IPS-NIHi11 (cell line): ENCODE measurements around the gene TNFRSF17.

Experiments used
- DNase-seq: peaks from one replicate; pipeline ENCODE4 v3.0.0; 2012; ENCODE audit warnings: mixed read lengths, low spot score

The TNFRSF17 gene

DNA sequence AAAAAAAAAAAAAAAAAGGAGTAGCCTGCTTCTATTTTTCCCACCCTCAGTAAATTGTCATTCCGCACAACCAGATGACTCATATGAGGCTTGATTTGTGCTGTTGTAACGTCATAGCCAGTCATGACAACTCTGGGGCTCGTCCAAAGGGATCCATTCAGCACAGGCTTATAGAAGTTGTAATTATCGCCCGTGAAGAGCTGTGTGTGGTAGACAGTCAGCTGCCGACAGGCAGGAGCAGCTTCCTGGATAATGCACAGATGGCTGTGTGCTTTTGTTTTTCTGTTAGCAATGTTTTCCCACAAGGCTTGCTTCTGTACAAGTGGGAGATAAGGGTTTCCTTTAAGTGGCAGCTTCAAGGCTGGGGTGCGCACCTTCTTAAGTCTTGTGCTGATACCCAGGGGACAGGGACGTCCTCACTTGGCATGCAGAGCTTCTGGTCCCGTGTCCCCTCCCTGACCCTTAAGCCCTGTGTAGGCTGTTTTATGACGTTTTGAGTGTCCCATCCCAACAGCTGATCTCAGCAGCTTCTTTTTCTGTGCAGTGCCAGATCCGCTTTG is 37.5 kb downstream of the TNFRSF17 start:
- no peak for DNase-seq

DNA sequence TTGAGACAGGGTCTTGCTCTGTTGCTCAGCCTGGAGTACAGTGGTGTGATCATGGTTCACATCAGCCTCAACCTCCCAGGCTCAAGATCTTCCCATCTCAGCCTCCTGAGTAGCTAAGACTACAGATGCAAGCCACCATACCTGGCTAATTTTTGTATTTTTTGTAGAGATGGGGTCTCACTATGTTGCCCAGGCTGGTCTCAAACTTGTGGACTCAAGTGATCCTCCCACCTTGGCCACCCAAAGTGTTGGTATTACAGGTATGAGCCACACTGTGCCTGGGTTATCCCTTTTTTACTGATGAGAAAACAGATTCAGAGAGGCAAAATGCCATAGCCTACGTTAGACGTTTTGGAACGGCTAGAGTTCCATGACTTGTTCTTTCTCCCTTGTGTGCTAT is 41.6 kb downstream of the TNFRSF17 start:
- DNase-seq: no peak

GRCh38 chr16:12009462-12009861 is 44.5 kb downstream of the TNFRSF17 start:
- DNase-seq: no peak

- no peak for DNase-seq
These were observed 44.9 kb downstream of the TNFRSF17 start for GRCh38 chr16:12009922-12010321.

DNA sequence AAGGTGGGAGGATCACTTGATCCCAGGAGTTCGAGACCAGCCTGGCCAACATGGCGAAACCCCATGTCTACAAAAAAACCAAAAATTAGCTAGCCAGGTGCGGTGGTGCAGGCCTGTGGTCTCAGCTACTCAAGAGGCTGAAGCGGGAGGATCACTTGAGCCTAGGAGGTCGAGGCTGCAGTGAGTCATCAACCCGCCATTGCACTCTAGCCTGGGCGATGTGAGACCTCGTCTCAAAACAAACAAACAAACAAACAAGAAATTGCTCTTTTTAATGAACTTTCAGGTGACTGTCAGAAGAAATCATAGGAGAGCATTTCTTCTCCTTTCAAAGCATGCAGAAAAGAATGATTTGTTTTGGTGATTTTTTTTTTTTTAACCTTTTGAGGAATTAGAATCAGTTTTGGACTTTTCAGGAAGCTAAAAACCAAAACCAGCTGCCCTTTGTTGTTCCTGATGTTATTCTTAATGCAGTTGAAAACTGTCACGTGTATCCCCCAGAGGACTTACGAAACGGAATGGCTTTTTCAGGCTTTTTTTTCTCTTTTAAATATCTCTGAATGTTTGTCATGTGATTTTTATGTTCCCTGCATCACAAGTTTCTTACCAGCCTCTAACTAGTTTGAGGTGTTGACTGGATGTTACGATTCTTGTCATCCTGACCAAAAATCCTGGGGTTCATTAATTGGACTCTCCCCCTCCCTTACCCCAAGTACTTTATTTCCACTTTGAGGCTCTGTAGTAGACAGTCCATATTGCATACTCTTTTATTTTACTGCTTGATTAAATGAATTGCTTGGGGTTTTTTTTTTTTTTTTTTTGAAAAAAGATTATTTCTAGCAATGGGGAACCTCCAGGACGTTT is 45.6 kb downstream of the TNFRSF17 start:
- no peak for DNase-seq

DNA sequence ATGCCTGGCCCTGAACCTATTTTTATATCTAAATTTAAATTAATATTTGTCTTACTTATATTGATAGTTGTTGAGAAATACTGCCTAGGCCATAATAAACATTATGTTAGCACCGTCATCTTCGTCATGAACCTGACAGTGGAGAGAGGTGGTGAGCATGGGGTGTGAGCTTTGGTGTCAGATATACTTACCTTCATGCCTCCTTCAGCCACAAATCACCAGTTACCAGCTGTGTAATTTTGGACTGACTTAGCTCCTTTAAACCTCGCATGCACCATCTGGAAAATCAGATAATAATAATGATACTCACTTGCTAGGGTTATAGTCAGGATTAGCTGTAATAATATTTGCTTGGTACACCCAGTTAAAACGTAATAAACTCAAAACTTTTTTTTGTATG is 46.6 kb downstream of the TNFRSF17 start:
- no peak for DNase-seq

DNA sequence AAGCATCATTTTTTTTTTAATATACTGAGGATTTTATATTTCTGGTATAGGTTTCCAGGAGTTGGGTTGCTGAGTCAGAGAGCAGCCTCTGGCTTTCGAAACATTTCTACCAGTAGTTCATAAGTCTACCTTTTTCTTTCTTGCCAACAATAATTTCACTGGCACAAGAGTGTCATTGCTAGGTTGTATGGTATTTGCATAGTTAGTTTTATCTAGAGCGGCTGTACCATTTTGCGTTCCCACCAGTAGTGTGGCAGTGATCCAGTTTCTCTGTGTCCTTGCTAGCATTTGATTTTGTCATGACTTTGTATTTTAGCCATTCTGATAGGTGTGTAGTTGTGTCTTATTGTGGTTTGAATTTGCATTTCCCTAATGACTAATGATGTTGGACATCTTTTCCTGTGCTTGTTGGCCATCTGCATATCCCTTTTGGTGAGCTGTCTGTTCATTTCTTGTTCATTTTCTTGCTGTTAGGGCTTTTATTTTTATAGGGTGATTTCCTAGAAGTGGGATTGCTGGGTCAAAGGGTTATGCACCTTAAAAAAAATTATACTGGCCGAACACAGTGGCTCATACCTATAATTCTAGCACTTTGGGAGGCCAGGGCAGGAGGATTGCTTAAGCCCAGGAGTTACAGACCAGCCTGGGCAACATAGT is 51.4 kb downstream of the TNFRSF17 start:
- DNase-seq: no peak

DNA sequence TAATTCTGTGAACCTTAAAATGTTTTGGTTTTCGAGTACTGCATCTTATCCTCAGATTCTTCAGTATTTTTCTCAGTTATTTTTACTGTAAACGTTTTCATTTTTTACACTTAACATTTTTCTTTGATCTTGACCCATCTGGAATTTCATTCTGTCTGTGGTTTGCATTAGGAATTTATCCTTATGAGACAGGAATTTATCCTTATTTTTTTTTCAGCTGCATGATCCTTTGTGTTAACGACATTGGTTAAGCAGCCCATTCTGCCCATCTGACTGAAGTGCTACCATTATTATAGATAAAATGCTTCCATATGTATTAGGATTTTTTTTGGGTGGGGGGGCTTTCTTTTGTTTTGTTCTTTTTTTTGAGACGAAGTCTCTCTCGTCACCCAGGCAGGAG is 52.5 kb downstream of the TNFRSF17 start:
- no peak for DNase-seq
